ENCODE measurements around the gene HAAO. TPM values are rescaled to one million over a fixed set of nuclear protein-coding genes. Genes with fewer than 3 reads are reported as not detected.
A peak's percentile ranks its signal among the peaks of the same experiment; 100 is the strongest.

Gene HAAO
- polyA plus RNA-seq, 4 donors = 23.8 to 147 (median 44.8) TPM

DNA sequence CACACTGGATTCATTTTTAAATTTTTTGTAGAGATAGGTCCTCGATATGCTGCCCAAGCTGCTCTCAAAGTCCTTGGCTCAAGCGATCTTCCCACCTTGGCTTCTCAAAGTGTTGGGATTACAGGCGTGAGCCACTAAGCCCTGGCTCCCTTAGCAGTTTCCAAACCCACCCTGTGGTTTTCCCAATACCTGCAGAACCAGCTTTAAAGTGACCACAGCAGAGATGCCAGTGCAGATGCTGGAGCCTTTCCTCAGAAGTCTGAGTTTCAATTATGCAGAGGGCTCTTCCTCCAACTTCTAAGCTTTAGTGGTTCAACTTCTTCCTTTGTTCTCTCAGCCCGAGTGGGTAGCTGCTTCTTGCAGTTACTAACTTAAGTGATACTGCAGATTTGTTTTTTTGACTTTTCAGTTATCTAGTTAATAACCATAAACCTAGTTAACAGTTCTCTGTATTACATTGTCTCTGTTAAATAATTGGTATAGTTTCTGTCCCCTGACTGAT is 8.1 kb upstream of the HAAO start:
- Histone ChIP-seq H3K9me3 (ENCODE audit: control insufficient read depth in 2 of 2, insufficient read depth in 1 of 2, low read depth in 1 of 2, low read length in 1 of 2) (no peaks in the 10 kb centered on the region), H3K27ac (ENCODE audit: low read depth in 1 of 3, low read length in 2 of 3) (no peak overlapping the region), H3K4me1 (ENCODE audit: control insufficient read depth in 3 of 3, insufficient read depth in 2 of 3, low read depth in 1 of 3, low read length in 2 of 3) (peaks cover 0 to 4% (median 0%) of the 10 kb centered on the region in 3 donors), H3K36me3 (ENCODE audit: control insufficient read depth in 3 of 3, insufficient read depth in 2 of 3, low read depth in 1 of 3, low read length in 3 of 3) (peaks cover 0 to 7% (median 0%) of the 10 kb centered on the region in 3 donors), H3K27me3 (ENCODE audit: control insufficient read depth in 3 of 3, insufficient read depth in 3 of 3, low read length in 3 of 3) (no peaks in the 10 kb centered on the region), H3K4me3 (ENCODE audit: low read depth in 1 of 3, low read length in 3 of 3) (no peak overlapping the region)
- FAIRE-seq (no peak), DNase-seq (no peak)
- WGBS, 3 donors = 79 to 86% (median 83%) methylated on average over 4 of the region's 4 CpGs

DNA sequence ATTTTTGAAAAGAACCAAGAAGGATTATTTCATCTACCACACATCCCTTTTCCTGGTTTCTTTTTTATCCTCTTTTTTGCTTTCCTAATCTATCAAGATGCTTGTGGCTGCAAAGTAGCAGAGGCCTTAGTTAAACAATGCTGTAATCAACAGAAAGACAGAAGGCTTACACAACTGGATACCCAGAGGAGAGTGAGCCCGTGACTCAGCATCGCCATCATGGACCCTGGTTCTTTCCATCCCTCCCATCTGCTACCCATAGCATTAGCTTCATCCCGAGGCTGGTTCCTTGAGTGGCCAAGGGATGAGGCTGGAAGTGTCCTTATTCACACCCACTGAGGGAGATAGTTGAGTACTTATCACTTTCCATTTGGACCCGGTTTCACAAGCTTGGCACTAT is 7.5 kb upstream of the HAAO start:
- FAIRE-seq (no peak), DNase-seq (no peak)
- Histone ChIP-seq H3K27me3 (ENCODE audit: control insufficient read depth in 3 of 3, insufficient read depth in 3 of 3, low read length in 3 of 3) (no peaks in the 10 kb centered on the region), H3K9me3 (ENCODE audit: control insufficient read depth in 2 of 2, insufficient read depth in 1 of 2, low read depth in 1 of 2, low read length in 1 of 2) (no peaks in the 10 kb centered on the region), H3K4me1 (ENCODE audit: control insufficient read depth in 3 of 3, insufficient read depth in 2 of 3, low read depth in 1 of 3, low read length in 2 of 3) (peaks cover 0 to 7% (median 0%) of the 10 kb centered on the region in 3 donors), H3K4me3 (ENCODE audit: low read depth in 1 of 3, low read length in 3 of 3) (no peak overlapping the region), H3K27ac (ENCODE audit: low read depth in 1 of 3, low read length in 2 of 3) (no peak overlapping the region), H3K36me3 (ENCODE audit: control insufficient read depth in 3 of 3, insufficient read depth in 2 of 3, low read depth in 1 of 3, low read length in 3 of 3) (peaks cover 0 to 10% (median 0%) of the 10 kb centered on the region in 3 donors)
- 57 to 91% (median 77%) methylated on average over 4 of the region's 4 CpGs for WGBS, 3 donors

DNA sequence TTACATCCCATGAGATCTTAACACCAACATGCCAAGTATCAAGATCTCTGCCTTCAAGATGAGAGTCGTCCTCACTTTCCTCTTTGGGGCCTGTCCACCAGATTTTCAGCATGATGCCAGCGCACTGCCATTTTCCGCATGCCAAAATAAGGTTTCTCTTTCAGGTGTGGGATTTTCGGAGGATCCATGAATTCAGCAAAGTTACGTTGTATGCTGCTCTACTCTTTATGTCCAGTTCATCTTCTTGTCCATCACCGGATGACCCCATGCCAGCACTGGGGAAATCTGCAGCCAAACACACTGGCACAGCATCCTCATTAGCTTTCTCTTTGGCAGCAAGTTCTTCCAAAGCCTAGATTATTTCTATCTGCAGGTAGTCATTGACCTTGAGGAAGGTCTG is 4.9 kb upstream of the HAAO start:
- FAIRE-seq (no peak), DNase-seq (no peak)
- Histone ChIP-seq H3K27me3 (ENCODE audit: control insufficient read depth in 3 of 3, insufficient read depth in 3 of 3, low read length in 3 of 3) (no peaks in the 10 kb centered on the region), H3K36me3 (ENCODE audit: control insufficient read depth in 3 of 3, insufficient read depth in 2 of 3, low read depth in 1 of 3, low read length in 3 of 3) (peaks cover 0 to 10% (median 0%) of the 10 kb centered on the region in 3 donors), H3K4me1 (ENCODE audit: control insufficient read depth in 3 of 3, insufficient read depth in 2 of 3, low read depth in 1 of 3, low read length in 2 of 3) (peaks cover 0 to 7% (median under 1%) of the 10 kb centered on the region in 3 donors), H3K9me3 (ENCODE audit: control insufficient read depth in 2 of 2, insufficient read depth in 1 of 2, low read depth in 1 of 2, low read length in 1 of 2) (no peaks in the 10 kb centered on the region), H3K4me3 (ENCODE audit: low read depth in 1 of 3, low read length in 3 of 3) (no peak overlapping the region), H3K27ac (ENCODE audit: low read depth in 1 of 3, low read length in 2 of 3) (no peak overlapping the region)
- 78 to 85% (median 80%) methylated on average over 6 of the region's 6 CpGs for WGBS, 3 donors

DNA sequence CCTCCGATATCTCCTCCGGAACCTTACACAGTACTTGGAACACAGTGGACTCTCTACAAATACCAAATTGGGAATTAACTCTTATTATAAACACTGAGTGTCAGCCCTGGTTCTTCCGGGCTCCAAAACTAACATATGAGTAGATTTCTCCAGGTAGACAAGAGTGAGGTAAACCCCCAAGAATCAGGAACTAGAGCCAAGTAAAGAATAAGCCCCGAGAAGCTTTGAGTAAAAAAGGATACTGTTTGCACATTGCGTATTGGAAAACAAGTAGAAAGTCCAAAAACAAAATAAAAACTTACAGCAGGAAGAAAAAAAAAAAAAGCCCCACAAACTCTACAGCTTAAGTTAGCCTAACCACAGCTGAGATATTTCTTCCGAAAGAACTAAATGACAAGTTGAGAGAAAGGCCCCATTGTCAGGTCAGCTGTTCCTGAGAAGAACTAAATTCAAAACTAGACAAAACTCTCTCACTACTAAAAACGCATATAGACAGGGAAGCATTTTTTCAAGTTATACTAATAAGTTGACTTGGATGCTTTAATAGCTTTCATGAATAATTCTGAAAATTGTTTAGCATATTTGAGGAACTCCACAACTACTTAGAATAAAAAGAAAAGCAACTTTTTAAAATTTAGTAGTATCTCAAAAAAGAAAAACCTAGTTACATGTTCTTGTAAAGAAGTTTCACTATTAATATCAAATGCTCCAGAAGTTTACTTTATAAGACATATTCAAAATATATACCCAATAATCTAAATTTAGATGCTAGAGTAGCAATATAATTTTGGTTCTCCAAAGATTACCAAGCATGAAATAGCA is 4.3 kb upstream of the HAAO start:
- Histone ChIP-seq H3K9me3 (ENCODE audit: control insufficient read depth in 2 of 2, insufficient read depth in 1 of 2, low read depth in 1 of 2, low read length in 1 of 2) (no peaks in the 10 kb centered on the region), H3K27me3 (ENCODE audit: control insufficient read depth in 3 of 3, insufficient read depth in 3 of 3, low read length in 3 of 3) (no peaks in the 10 kb centered on the region), H3K4me3 (ENCODE audit: low read depth in 1 of 3, low read length in 3 of 3) (no peak overlapping the region), H3K27ac (ENCODE audit: low read depth in 1 of 3, low read length in 2 of 3) (peak overlapping the region in 1 of 3 donors; percentile 98), H3K36me3 (ENCODE audit: control insufficient read depth in 3 of 3, insufficient read depth in 2 of 3, low read depth in 1 of 3, low read length in 3 of 3) (peaks cover 0 to 10% (median 0%) of the 10 kb centered on the region in 3 donors), H3K4me1 (ENCODE audit: control insufficient read depth in 3 of 3, insufficient read depth in 2 of 3, low read depth in 1 of 3, low read length in 2 of 3) (peaks cover 0 to 10% (median 4%) of the 10 kb centered on the region in 3 donors)
- DNase-seq (no peak), FAIRE-seq (no peak)
- WGBS, 3 donors = 64 to 89% (median 73%) methylated on average over 7 of the region's 7 CpGs

- Histone ChIP-seq H3K4me3 (ENCODE audit: low read depth in 1 of 3, low read length in 3 of 3) (no peak overlapping the region), H3K27ac (ENCODE audit: low read depth in 1 of 3, low read length in 2 of 3) (peak overlapping the region; percentile 17 to 98 (median 62)), H3K4me1 (ENCODE audit: control insufficient read depth in 3 of 3, insufficient read depth in 2 of 3, low read depth in 1 of 3, low read length in 2 of 3) (peaks cover 0 to 17% (median 6%) of the 10 kb centered on the region in 3 donors), H3K36me3 (ENCODE audit: control insufficient read depth in 3 of 3, insufficient read depth in 2 of 3, low read depth in 1 of 3, low read length in 3 of 3) (peaks cover 0 to 10% (median 0%) of the 10 kb centered on the region in 3 donors), H3K9me3 (ENCODE audit: control insufficient read depth in 2 of 2, insufficient read depth in 1 of 2, low read depth in 1 of 2, low read length in 1 of 2) (no peaks in the 10 kb centered on the region), H3K27me3 (ENCODE audit: control insufficient read depth in 3 of 3, insufficient read depth in 3 of 3, low read length in 3 of 3) (no peaks in the 10 kb centered on the region)
- 22 to 41% (median 33%) methylated on average over 3 of the region's 3 CpGs for WGBS, 3 donors
- DNase-seq (peak; percentile 58 to 73), FAIRE-seq (no peak)
Measured at GRCh38 chr2:42795841-42796301, 3.5 kb upstream of the HAAO start.

- peaks cover 0 to 10% (median 0%) of the 10 kb centered on the region in 3 donors for H3K36me3 ChIP-seq (ENCODE audit: control insufficient read depth in 3 of 3, insufficient read depth in 2 of 3, low read depth in 1 of 3, low read length in 3 of 3)
- no peaks in the 10 kb centered on the region for H3K27me3 ChIP-seq (ENCODE audit: control insufficient read depth in 3 of 3, insufficient read depth in 3 of 3, low read length in 3 of 3)
- WGBS, 3 donors = 41 to 81% (median 67%) methylated on average over 6 of the region's 6 CpGs
- no peak for DNase-seq
- peak overlapping the region in 2 of 3 donors; percentile 14 to 98 for H3K27ac ChIP-seq (ENCODE audit: low read depth in 1 of 3, low read length in 2 of 3)
- no peak for FAIRE-seq
- H3K4me1 ChIP-seq (ENCODE audit: control insufficient read depth in 3 of 3, insufficient read depth in 2 of 3, low read depth in 1 of 3, low read length in 2 of 3) = peaks cover 0 to 17% (median 6%) of the 10 kb centered on the region in 3 donors
- no peaks in the 10 kb centered on the region for H3K9me3 ChIP-seq (ENCODE audit: control insufficient read depth in 2 of 2, insufficient read depth in 1 of 2, low read depth in 1 of 2, low read length in 1 of 2)
- H3K4me3 ChIP-seq (ENCODE audit: low read depth in 1 of 3, low read length in 3 of 3) = peak overlapping the region in 1 of 3 donors; percentile 3
Measured at GRCh38 chr2:42795275-42795674, 2.9 kb upstream of the HAAO start.

DNA sequence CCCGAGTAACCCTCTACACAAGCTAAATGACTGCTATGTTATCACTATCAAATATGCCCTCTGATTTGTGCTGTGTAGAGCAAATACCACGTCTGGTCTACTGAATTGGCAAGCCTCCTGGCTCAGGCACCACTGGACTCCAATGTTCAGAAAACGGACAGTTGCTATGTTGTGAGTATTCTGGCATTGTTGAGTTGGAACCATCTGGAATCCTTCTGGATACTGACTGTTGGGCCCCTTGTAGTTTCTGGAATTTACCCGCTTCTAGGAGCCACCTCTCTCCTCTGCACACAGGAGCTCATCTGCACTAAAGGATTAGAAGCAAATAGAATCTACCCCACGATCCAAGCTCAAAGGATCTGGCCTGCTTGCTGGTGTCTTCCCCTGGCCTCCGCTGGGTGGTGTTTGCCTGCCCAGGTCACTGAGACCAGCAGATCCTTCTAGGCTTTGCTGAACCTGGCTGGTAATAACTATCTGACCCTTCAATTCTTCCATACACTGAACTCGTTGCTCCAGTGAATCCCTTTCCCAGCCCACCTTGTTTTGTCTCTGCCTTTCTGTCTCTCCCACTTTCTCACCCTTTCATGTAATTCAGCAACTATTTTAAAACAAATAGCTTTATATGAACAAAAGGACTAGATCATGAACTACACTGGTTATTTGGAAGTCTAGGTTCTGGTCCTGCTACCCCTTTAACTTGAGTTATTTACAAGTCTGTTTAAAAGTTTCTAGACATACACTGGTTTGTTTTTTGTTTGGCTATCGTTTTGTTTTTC is 2.1 kb upstream of the HAAO start:
- Histone ChIP-seq H3K27me3 (ENCODE audit: control insufficient read depth in 3 of 3, insufficient read depth in 3 of 3, low read length in 3 of 3) (no peaks in the 10 kb centered on the region), H3K4me1 (ENCODE audit: control insufficient read depth in 3 of 3, insufficient read depth in 2 of 3, low read depth in 1 of 3, low read length in 2 of 3) (peaks cover 0 to 17% (median 6%) of the 10 kb centered on the region in 3 donors), H3K36me3 (ENCODE audit: control insufficient read depth in 3 of 3, insufficient read depth in 2 of 3, low read depth in 1 of 3, low read length in 3 of 3) (peaks cover 0 to 18% (median 0%) of the 10 kb centered on the region in 3 donors), H3K9me3 (ENCODE audit: control insufficient read depth in 2 of 2, insufficient read depth in 1 of 2, low read depth in 1 of 2, low read length in 1 of 2) (no peaks in the 10 kb centered on the region), H3K27ac (ENCODE audit: low read depth in 1 of 3, low read length in 2 of 3) (peak overlapping the region; percentile 9 to 98 (median 52)), H3K4me3 (ENCODE audit: low read depth in 1 of 3, low read length in 3 of 3) (peak overlapping the region in 2 of 3 donors; percentile 82 to 93)
- 19 to 44% (median 35%) methylated on average over 8 of the region's 8 CpGs for WGBS, 3 donors
- DNase-seq = peak; percentile 66 to 82
- no peak for FAIRE-seq
